SH-SY5Y (cell line): ENCODE measurements around the gene NELL2.

Experiments
- GATA2 ChIP-seq: IDR thresholded peaks from 2 replicates; pipeline ENCODE4 v1.6.1; 2011; ENCODE audit warnings: mild to moderate bottlenecking, low read depth, low read length
- GATA3 ChIP-seq: IDR thresholded peaks from 2 replicates; pipeline ENCODE4 v1.6.1; 2011; ENCODE audit warnings: low read depth, mild to moderate bottlenecking, low read length, moderate library complexity

DNA sequence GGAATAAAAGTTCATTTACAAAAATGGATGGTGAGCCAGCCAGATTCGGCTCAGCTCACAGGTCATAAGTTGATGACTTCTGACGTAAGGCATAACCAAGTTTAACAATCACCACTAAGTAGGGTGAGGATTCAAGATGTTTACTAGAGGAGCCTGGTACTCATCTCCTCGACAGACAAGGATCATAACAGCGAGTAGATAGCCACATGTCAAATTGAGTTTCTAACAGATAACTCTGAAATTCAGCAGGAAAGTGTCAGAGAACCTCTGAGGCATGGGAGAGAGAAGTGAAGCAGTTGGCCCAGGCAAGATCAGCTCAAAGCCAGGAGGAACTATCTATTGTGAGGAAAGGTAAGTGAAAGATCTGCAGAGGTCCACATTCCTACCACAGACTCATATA, 208.7 kb downstream of the NELL2 start:
- TF ChIP-seq GATA2 (no peak), GATA3 (no peak)
